Activated naive CD4-positive, alpha-beta T cell treated with anti-CD3 and anti-CD28 coated beads for 36 hours (primary cell): ENCODE results near the gene TNFAIP3. TPM values are rescaled to one million over a fixed set of nuclear protein-coding genes. Genes with fewer than 3 reads are reported as not detected.

Source experiments
- CTCF ChIA-PET: fragments of 350-600 bp; sonication (Branson Sonifier 250); formaldehyde crosslinking; loops from one replicate; lab custom pipeline; 2021; ENCODE audit warnings: antibody characterized with exemption; lab: Charles Lee
- DNase-seq: peaks from one replicate; pipeline ENCODE4 v3.0.0-alpha.2; 2020
- H3K27ac Mint-ChIP-seq: one replicate; pipeline ENCODE4 v1.8.0; 2021; ENCODE audit warnings: mild to moderate bottlenecking, mixed read lengths
- H3K27me3 Mint-ChIP-seq: one replicate; pipeline ENCODE4 v1.8.0; 2021; ENCODE audit warnings: low read depth, mixed read lengths
- H3K36me3 Mint-ChIP-seq: one replicate; pipeline ENCODE4 v1.8.0; 2021; ENCODE audit warnings: low read depth, mixed read lengths
- H3K4me1 Mint-ChIP-seq: one replicate; pipeline ENCODE4 v1.8.0; 2021; ENCODE audit warnings: low read depth, mixed read lengths
- H3K4me3 Mint-ChIP-seq: one replicate; pipeline ENCODE4 v1.8.0; 2021; ENCODE audit warnings: mild to moderate bottlenecking, moderate library complexity, mixed read lengths
- H3K9me3 Mint-ChIP-seq: one replicate; pipeline ENCODE4 v1.8.0; 2021; ENCODE audit warnings: mixed read lengths
- intact Hi-C: fragments of 100-400 bp; cut with micrococcal nuclease; formaldehyde crosslinking; loops from one replicate; pipeline ENCODE4 v1.15.1; 2023
- total RNA-seq, 2 experiments: library from RNA; stranded (reverse); gene quantifications; one replicate each; pipeline ENCODE4 v1.2.3, GENCODE V29; 2021

Gene TNFAIP3
- total RNA-seq, 2 experiments from 2014 or later: 289 to 294 TPM

- intact Hi-C loops: no loop called here
- Mint-ChIP-seq H3K4me1 (peaks cover 35% of the 10 kb centered on the region), H3K4me3 (no peak overlapping the region), H3K9me3 (peaks cover 4% of the 10 kb centered on the region), H3K27me3 (no peaks in the 10 kb centered on the region), H3K36me3 (peaks cover 18% of the 10 kb centered on the region), H3K27ac (no peak overlapping the region)
- CTCF ChIA-PET: interaction anchor here (0.7 to 1.0 kb wide), 3 partner anchors 9 to 60 kb away, joined by 3 read pairs; no protein-coding TSS in a partner anchor
- no peak for DNase-seq
Observed at GRCh38 chr6:137852811-137853210, 14.2 kb upstream of the TNFAIP3 start.

- H3K9me3 Mint-ChIP-seq: peaks cover 4% of the 10 kb centered on the region
- no peaks in the 10 kb centered on the region for H3K27me3 Mint-ChIP-seq
- intact Hi-C loops: no loop called here
- CTCF ChIA-PET: interaction anchor here (0.7 to 1.0 kb wide), 3 partner anchors 8 to 61 kb away, joined by 3 read pairs; no protein-coding TSS in a partner anchor
- no peak overlapping the region for H3K27ac Mint-ChIP-seq
- DNase-seq: no peak
- H3K4me1 Mint-ChIP-seq: peaks cover 35% of the 10 kb centered on the region
- peaks cover 20% of the 10 kb centered on the region for H3K36me3 Mint-ChIP-seq
- H3K4me3 Mint-ChIP-seq: no peak overlapping the region
Observed at GRCh38 chr6:137853569-137854213, 13.4 kb upstream of the TNFAIP3 start.

GRCh38 chr6:137856138-137856898 is 10.7 kb upstream of the TNFAIP3 start:
- intact Hi-C loops: no loop called here
- no peak overlapping the region for H3K27ac Mint-ChIP-seq
- H3K9me3 Mint-ChIP-seq: peaks cover 4% of the 10 kb centered on the region
- no peak overlapping the region for H3K4me3 Mint-ChIP-seq
- CTCF ChIA-PET: no interaction called here
- H3K4me1 Mint-ChIP-seq: peaks cover 14% of the 10 kb centered on the region
- no peak for DNase-seq
- H3K27me3 Mint-ChIP-seq: no peaks in the 10 kb centered on the region
- H3K36me3 Mint-ChIP-seq: peaks cover 20% of the 10 kb centered on the region

GRCh38 chr6:137859025-137859424 is 8.0 kb upstream of the TNFAIP3 start:
- no peak for DNase-seq
- no peaks in the 10 kb centered on the region for H3K27me3 Mint-ChIP-seq
- H3K4me3 Mint-ChIP-seq: no peak overlapping the region
- H3K36me3 Mint-ChIP-seq: peaks cover 18% of the 10 kb centered on the region
- peaks cover 4% of the 10 kb centered on the region for H3K9me3 Mint-ChIP-seq
- intact Hi-C loops: no loop called here
- no peak overlapping the region for H3K27ac Mint-ChIP-seq
- CTCF ChIA-PET: interaction anchor here (0.6 to 1.8 kb wide), 3 partner anchors 8 to 29 kb away, joined by 3 to 6 read pairs (median 3); partner anchors contain the start of gene TNFAIP3
- peaks cover 21% of the 10 kb centered on the region for H3K4me1 Mint-ChIP-seq

GRCh38 chr6:137860394-137861005 is 6.6 kb upstream of the TNFAIP3 start:
- peaks cover 32% of the 10 kb centered on the region for H3K4me1 Mint-ChIP-seq

GRCh38 chr6:137861550-137862337 is 5.3 kb upstream of the TNFAIP3 start:
- no peaks in the 10 kb centered on the region for H3K27me3 Mint-ChIP-seq
- H3K36me3 Mint-ChIP-seq: peaks cover 11% of the 10 kb centered on the region
- H3K9me3 Mint-ChIP-seq: no peaks in the 10 kb centered on the region
- no peak overlapping the region for H3K4me3 Mint-ChIP-seq
- intact Hi-C loops: loop anchor here (1.0 kb wide), 1 partner anchor 33 kb away; no protein-coding TSS in a partner anchor
- H3K27ac Mint-ChIP-seq: no peak overlapping the region
- CTCF ChIA-PET: interaction anchor here (0.6 to 3.3 kb wide), 9 partner anchors 9 to 1065 kb away, joined by 3 to 20 read pairs (median 5); no protein-coding TSS in a partner anchor
- DNase-seq: no peak
- H3K4me1 Mint-ChIP-seq: peaks cover 40% of the 10 kb centered on the region

More at GRCh38 chr6:137860394-137861005, 6.6 kb upstream of the TNFAIP3 start:
- DNase-seq: no peak
- Mint-ChIP-seq H3K36me3 (peaks cover 23% of the 10 kb centered on the region), H3K27ac (no peak overlapping the region), H3K9me3 (peaks cover 4% of the 10 kb centered on the region), H3K4me3 (no peak overlapping the region), H3K27me3 (no peaks in the 10 kb centered on the region)
- intact Hi-C loops: loop anchor here (1.0 kb wide), 2 partner anchors 11 to 32 kb away; no protein-coding TSS in a partner anchor
- CTCF ChIA-PET: interaction anchor here (1.3 kb wide), 1 partner anchor 8 kb away, joined by 3 read pairs; no protein-coding TSS in a partner anchor

DNA sequence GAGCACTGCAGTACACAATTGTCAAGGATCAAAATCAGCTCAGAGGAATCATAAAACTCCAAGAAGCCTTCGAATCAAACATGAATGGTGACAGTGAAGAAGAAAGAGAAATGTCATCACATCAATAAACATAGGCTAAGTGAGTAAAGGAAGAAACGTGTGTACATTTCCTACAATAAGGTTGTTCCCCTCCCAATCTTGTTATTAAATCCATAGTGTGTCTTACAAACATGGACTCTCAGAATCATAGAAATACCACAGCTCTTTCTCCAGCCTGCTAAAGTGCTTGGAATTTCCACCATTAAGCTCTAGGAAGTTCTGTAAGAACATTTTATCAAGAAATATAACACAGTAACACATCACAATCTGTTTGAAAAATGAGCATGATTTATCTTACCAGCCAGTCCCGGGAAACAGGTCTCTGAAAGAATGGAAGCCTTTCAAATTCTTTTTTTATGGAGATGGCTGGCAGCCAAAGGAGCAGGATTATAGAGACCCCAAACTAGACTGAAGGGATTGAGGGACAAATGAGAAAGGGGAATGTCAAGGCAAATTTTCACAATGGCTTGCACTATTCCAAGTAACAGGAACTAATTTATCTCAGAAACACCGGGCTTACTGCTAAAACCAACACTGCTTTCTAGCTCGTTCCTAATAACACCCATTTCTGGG is 4.5 kb upstream of the TNFAIP3 start:
- Mint-ChIP-seq H3K36me3 (peaks cover 11% of the 10 kb centered on the region), H3K9me3 (no peaks in the 10 kb centered on the region), H3K27me3 (no peaks in the 10 kb centered on the region), H3K27ac (peak overlapping the region; percentile 25), H3K4me3 (no peak overlapping the region), H3K4me1 (peaks cover 40% of the 10 kb centered on the region)
- DNase-seq: no peak
- intact Hi-C loops: no loop called here
- CTCF ChIA-PET: interaction anchor here (0.6 to 3.3 kb wide), 7 partner anchors 32 to 156 kb away, joined by 3 to 20 read pairs (median 5); no protein-coding TSS in a partner anchor

GRCh38 chr6:137863091-137863797 is 3.8 kb upstream of the TNFAIP3 start:
- H3K27me3 Mint-ChIP-seq: no peaks in the 10 kb centered on the region

GRCh38 chr6:137864812-137865508 is 2.1 kb upstream of the TNFAIP3 start:
- Mint-ChIP-seq H3K36me3 (peaks cover 32% of the 10 kb centered on the region), H3K27ac (peak overlapping the region; percentile 20), H3K9me3 (no peaks in the 10 kb centered on the region), H3K27me3 (no peaks in the 10 kb centered on the region), H3K4me3 (no peak overlapping the region), H3K4me1 (peaks cover 40% of the 10 kb centered on the region)
- no peak for DNase-seq
- intact Hi-C loops: loop anchor here (5.0 kb wide), 1 partner anchor 1272 kb away; the partner anchor contains the start of gene HECA
- CTCF ChIA-PET: interaction anchor here (1.2 to 3.7 kb wide), 5 partner anchors 32 to 69 kb away, joined by 3 to 62 read pairs (median 6); no protein-coding TSS in a partner anchor

More at GRCh38 chr6:137863091-137863797, 3.8 kb upstream of the TNFAIP3 start:
- Mint-ChIP-seq H3K36me3 (peaks cover 14% of the 10 kb centered on the region), H3K9me3 (no peaks in the 10 kb centered on the region), H3K4me1 (peaks cover 40% of the 10 kb centered on the region), H3K27ac (no peak overlapping the region), H3K4me3 (no peak overlapping the region)
- intact Hi-C loops: no loop called here
- CTCF ChIA-PET: interaction anchor here (0.6 to 3.3 kb wide), 4 partner anchors 64 to 155 kb away, joined by 3 to 20 read pairs (median 4); no protein-coding TSS in a partner anchor
- DNase-seq: no peak
